WTC11 (cell line): ENCODE measurements around the gene PYCARD. TPM values are rescaled to one million over a fixed set of nuclear protein-coding genes. Genes with fewer than 3 reads are reported as not detected.

ENCODE experiments used
- ATAC-seq: fragments of 200-7000 bp; cut with Tn5 transposase; 2 replicates; pipeline ENCODE4 v1.10.0; 2021; ENCODE audit warnings: mild to moderate bottlenecking, moderate library complexity
- CTCF ChIA-PET: fragments of 300-600 bp; sonication (Branson Sonifier 250); formaldehyde crosslinking; loops from one replicate; lab custom pipeline; 2021; ENCODE audit warnings: antibody characterized with exemption; lab: Charles Lee
- POLR2A ChIA-PET: fragments of 350-600 bp; sonication (Branson Sonifier 250); formaldehyde crosslinking; loops from one replicate; lab custom pipeline; 2021; ENCODE audit warnings: antibody characterized with exemption; lab: Charles Lee
- DNase-seq: peaks from one replicate; pipeline ENCODE4 v3.0.0; 2021; ENCODE audit warnings: low spot score
- H3K27ac Mint-ChIP-seq: 2 replicates; pipeline ENCODE4 v1.8.0; 2021; ENCODE audit warnings: mixed read lengths
- H3K27me3 Mint-ChIP-seq: 2 replicates; pipeline ENCODE4 v1.8.0; 2021; ENCODE audit warnings: low read depth, mild to moderate bottlenecking, moderate library complexity, mixed read lengths
- H3K36me3 Mint-ChIP-seq: 2 replicates; pipeline ENCODE4 v1.8.0; 2021; ENCODE audit warnings: mixed read lengths
- H3K4me1 Mint-ChIP-seq: 2 replicates; pipeline ENCODE4 v1.8.0; 2022; ENCODE audit warnings: mixed read lengths
- H3K4me3 Mint-ChIP-seq: 2 replicates; pipeline ENCODE4 v1.8.0; 2021; ENCODE audit warnings: mild to moderate bottlenecking, moderate library complexity, mixed read lengths
- H3K9me3 Mint-ChIP-seq: 2 replicates; pipeline ENCODE4 v1.8.0; 2021; ENCODE audit warnings: mixed read lengths
- AR ChIP-seq: fragments of 250-450 bp; sonication (Bioruptor Pico); IDR thresholded peaks from 2 replicates; pipeline ENCODE4 v1.9.0; 2021; ENCODE audit warnings: mild to moderate bottlenecking
- CREM ChIP-seq: sonication (generic); formaldehyde crosslinking; IDR thresholded peaks from 2 replicates; pipeline ENCODE4 v1.8.1; 2022; ENCODE audit warnings: mild to moderate bottlenecking, missing genetic modification reagents, moderate library complexity
- ETV6 ChIP-seq: sonication (generic); formaldehyde crosslinking; IDR thresholded peaks from 2 replicates; pipeline ENCODE4 v1.8.1; 2022; ENCODE audit warnings: mild to moderate bottlenecking, missing genetic modification reagents
- FOXJ3 ChIP-seq: sonication (generic); formaldehyde crosslinking; IDR thresholded peaks from 2 replicates; pipeline ENCODE4 v1.9.0; 2021; ENCODE audit warnings: missing genetic modification reagents, mild to moderate bottlenecking, borderline replicate concordance
- IRF2 ChIP-seq: sonication (generic); formaldehyde crosslinking; IDR thresholded peaks from 2 replicates; pipeline ENCODE4 v1.8.0; 2022; ENCODE audit warnings: low read depth, missing genetic modification reagents, borderline replicate concordance
- MAX ChIP-seq: sonication (generic); formaldehyde crosslinking; IDR thresholded peaks from 2 replicates; pipeline ENCODE4 v1.8.0; 2022; ENCODE audit warnings: mild to moderate bottlenecking, missing genetic modification reagents
- MYBL2 ChIP-seq: sonication (generic); formaldehyde crosslinking; IDR thresholded peaks from 2 replicates; pipeline ENCODE4 v1.8.1; 2023; ENCODE audit warnings: mild to moderate bottlenecking, moderate library complexity, missing genetic modification reagents
- PRDM15 ChIP-seq: sonication (generic); formaldehyde crosslinking; IDR thresholded peaks from 2 replicates; pipeline ENCODE4 v1.8.0; 2022; ENCODE audit warnings: missing genetic modification reagents
- USF1 ChIP-seq: sonication (generic); formaldehyde crosslinking; IDR thresholded peaks from 2 replicates; pipeline ENCODE4 v1.8.0; 2022; ENCODE audit warnings: mild to moderate bottlenecking, missing genetic modification reagents
- USF2 ChIP-seq: sonication (generic); formaldehyde crosslinking; IDR thresholded peaks from 2 replicates; pipeline ENCODE4 v1.8.1; 2023; ENCODE audit warnings: mild to moderate bottlenecking, missing genetic modification reagents, moderate library complexity
- total RNA-seq: library from RNA; stranded (reverse); gene quantifications from 3 replicates; pipeline ENCODE4 v1.2.3, GENCODE V29; 2021
- TF ChIP-seq, protein P1 (sequence below): fragments of 250-450 bp; sonication (Bioruptor Pico); IDR thresholded peaks from 2 replicates; pipeline ENCODE4 v1.9.0; 2021; ENCODE audit warnings: mild to moderate bottlenecking

PYCARD gene
- total RNA-seq, 1 experiment from 2014 or later: 35.2 TPM

- H3K9me3 Mint-ChIP-seq: no peaks in the 10 kb centered on the region
- no peak for DNase-seq
- CTCF ChIA-PET: interaction anchor here (0.6 to 4.9 kb wide), 8 partner anchors 13 to 229 kb away, joined by 3 to 41 read pairs (median 10); partner anchors contain the start of genes HSD3B7 and PYCARD
Measured at GRCh38 chr16:31213877-31214707, 11.5 kb upstream of the PYCARD start, which contains the start of gene TRIM72. Gene TRIM72, plus strand, starts transcription at chr16:31214119. Its CDS starts 620 bp downstream, at chr16:31214739.

DNA sequence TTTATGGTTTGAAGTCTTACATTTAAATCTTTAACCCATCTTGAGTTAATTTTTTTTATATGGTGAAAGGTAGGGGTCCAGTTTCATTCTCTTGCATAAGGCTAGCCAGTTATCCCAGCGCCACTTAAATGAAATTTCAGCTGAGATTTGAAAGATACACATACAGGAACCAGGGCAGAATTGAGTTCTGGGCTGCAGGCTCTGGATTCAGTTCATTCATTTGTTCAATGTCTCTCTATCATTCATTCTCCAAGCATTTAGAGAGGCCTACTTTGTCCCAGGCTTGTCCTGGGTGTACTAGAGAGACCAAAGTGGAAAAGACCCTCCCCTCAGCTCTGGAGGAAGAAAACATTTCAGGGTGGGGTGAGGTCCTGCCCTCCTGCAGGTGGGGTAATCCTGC, 10.8 kb upstream of the PYCARD start:
- ChIA-PET POLR2A (interaction anchor here (1.1 to 1.9 kb wide), 2 partner anchors 12 to 96 kb away, joined by 4 to 5 read pairs; partner anchors contain the start of gene KAT8), CTCF (interaction anchor here (0.7 to 4.9 kb wide), 4 partner anchors 12 to 170 kb away, joined by 5 to 41 read pairs (median 27); partner anchors contain the start of gene PYCARD)
- Mint-ChIP-seq H3K4me1 (peaks cover 30% of the 10 kb centered on the region), H3K4me3 (peak overlapping the region; percentile 56), H3K9me3 (no peaks in the 10 kb centered on the region), H3K27me3 (peaks cover 51% of the 10 kb centered on the region), H3K36me3 (no peaks in the 10 kb centered on the region), H3K27ac (no peak overlapping the region)
- DNase-seq (no peak), ATAC-seq (no peak)
- no peak for TF ChIP-seq USF2 (CRISPR knock-in tag)
- TF ChIP-seq ETV6 (CRISPR knock-in tag): no peak
- no peak for TF ChIP-seq AR (CRISPR knock-in tag)
- TF ChIP-seq MAX: no peak
- TF ChIP-seq CREM: no peak
- TF ChIP-seq MYBL2 (CRISPR knock-in tag): no peak

More at GRCh38 chr16:31213877-31214707, 11.5 kb upstream of the PYCARD start, which contains the start of gene TRIM72:
- POLR2A ChIA-PET: interaction anchor here (0.6 to 1.9 kb wide), 6 partner anchors 8 to 96 kb away, joined by 3 to 11 read pairs (median 4); partner anchors contain the start of gene KAT8
- TF ChIP-seq, protein P1, sequence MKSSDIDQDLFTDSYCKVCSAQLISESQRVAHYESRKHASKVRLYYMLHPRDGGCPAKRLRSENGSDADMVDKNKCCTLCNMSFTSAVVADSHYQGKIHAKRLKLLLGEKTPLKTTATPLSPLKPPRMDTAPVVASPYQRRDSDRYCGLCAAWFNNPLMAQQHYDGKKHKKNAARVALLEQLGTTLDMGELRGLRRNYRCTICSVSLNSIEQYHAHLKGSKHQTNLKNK (CRISPR knock-in tag): no peak
- TF ChIP-seq USF2 (CRISPR knock-in tag) (peak; percentile 71), FOXJ3 (CRISPR knock-in tag) (no peak), IRF2 (CRISPR knock-in tag) (no peak), USF1 (CRISPR knock-in tag) (peak; percentile 32; the same call in 1 of the 2 replicates), PRDM15 (peak; percentile 17; the same call in 1 of the 2 replicates)
- Mint-ChIP-seq H3K4me3 (peak within 1 kb of the TSS; percentile 77), H3K27me3 (peaks cover 57% of the 10 kb centered on the region), H3K4me1 (peaks cover 30% of the 10 kb centered on the region), H3K36me3 (no peaks in the 10 kb centered on the region), H3K27ac (no peak within 1 kb of the TSS)
- peak; percentile 38 for ATAC-seq
